Middle frontal gyrus (tissue), 1 donor: ENCODE results near the gene HTR2A.

ENCODE experiments used
- DNase-seq: peaks from one replicate; pipeline ENCODE4 v3.0.0-alpha.2; 2015; ENCODE audit warnings: low spot score; ENCODE audit errors: extremely low spot score

HTR2A gene

DNA sequence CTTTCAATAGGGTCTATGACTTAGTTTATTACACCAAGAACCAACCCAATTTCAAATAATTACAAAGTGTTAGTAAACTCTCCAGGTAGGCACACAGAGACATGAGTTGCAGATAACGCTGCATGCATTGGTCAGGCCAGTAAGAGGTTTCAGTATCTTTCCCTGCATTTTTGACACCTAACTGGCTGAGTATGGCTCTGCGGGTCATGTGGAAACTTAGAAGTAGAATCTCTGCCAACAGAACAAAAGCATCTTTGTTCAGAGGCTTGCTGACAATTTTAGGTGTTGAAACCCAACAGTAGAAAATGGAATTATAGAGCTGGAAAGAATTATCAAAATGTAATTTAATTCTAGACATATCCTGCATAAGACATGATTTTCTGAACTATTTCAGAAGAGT is 25.3 kb downstream of the HTR2A start:
- DNase-seq, result no peak

DNA sequence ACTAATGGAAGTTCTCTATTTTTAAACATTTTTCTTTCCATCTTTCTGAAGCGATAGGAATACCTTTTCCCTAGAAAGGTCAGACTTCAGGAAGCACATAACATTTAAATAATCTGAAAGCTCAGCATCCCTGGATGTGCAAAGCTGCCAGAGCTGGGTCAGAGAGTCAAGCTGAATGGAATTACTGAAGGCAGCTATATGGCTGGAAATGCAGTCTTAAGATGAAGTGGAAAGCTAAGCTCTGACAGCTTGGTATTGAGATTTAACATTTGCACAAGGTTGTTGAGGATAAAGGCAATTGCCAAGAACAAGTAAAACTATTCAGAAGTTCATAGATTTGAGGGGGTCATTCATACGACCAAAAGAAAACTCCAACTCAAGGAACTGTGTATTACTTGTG is 28.8 kb downstream of the HTR2A start:
- DNase-seq, result no peak

DNA sequence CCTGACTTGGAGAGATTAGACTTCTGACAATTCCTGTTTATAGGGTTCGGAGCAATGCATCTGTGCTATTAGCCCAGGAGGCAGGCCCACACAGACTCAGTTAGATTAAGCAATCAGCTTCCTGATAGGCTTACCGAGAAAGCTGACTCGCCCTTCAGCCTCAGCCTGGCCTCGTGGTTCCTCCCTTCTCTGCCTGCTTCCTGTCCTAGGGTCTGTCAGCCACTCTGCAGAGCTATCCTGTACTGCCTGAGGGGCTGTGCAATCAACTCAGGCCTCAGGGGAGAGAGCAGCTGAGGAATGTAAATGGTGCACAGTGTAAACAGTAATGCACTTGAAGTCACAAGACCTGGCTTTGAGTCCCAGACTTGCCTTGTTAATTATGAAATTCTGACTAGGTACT is 30.7 kb downstream of the HTR2A start:
- no peak for DNase-seq

GRCh38 chr13:46864941-46865340 is 31.9 kb downstream of the HTR2A start:
- no peak for DNase-seq

GRCh38 chr13:46861959-46862358 is 34.9 kb downstream of the HTR2A start:
- DNase-seq, result no peak

GRCh38 chr13:46860722-46861121 is 36.1 kb downstream of the HTR2A start:
- DNase-seq, result no peak

- no peak for DNase-seq
These were observed 38.1 kb downstream of the HTR2A start for GRCh38 chr13:46858776-46859175.

DNA sequence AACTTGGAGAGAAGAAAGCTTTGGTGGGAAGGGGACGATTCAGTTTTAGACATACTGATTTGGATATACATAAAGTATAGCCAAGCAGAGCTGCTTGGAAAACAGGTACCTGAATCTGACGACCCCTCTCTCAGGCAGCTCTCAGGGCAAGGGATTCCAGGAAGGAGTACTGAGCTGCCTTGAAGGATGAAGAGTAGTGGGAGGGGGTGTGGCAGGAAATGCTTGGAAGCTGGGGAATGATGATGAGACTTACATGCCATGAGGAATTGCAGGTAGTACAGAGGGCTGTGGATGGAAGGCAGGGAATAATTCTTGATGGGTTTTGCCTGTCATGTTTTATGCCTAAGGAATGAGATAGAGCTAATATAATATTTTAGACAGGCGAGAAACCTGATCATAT is 38.7 kb downstream of the HTR2A start:
- DNase-seq, result no peak

GRCh38 chr13:46855664-46856063 is 41.2 kb downstream of the HTR2A start:
- DNase-seq, result no peak

DNA sequence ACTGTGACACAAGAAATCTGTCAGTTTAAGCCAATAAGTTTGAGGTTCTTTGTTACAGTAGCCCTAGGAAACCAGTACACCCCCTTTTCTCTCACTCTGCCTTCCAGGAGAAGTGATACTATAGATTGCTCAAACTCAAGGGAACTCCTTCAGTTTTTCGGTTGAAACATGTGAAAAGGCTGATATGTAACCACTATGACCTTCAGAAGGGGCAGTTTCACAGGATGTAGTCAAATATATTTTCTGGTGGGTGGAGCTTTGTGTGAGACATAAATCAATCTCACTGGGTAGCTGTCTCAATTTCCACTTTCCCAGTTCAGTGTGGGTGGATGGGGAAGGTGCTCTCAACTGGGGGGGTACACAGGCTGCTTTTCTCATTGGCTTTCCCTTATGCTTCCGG is 41.7 kb downstream of the HTR2A start:
- DNase-seq, result no peak

- DNase-seq, result no peak
These were observed 44.7 kb downstream of the HTR2A start for GRCh38 chr13:46852168-46852567.

- DNase-seq, result no peak
These were observed 46.6 kb downstream of the HTR2A start for GRCh38 chr13:46850214-46850613.

GRCh38 chr13:46846726-46847125 is 50.1 kb downstream of the HTR2A start:
- no peak for DNase-seq

DNA sequence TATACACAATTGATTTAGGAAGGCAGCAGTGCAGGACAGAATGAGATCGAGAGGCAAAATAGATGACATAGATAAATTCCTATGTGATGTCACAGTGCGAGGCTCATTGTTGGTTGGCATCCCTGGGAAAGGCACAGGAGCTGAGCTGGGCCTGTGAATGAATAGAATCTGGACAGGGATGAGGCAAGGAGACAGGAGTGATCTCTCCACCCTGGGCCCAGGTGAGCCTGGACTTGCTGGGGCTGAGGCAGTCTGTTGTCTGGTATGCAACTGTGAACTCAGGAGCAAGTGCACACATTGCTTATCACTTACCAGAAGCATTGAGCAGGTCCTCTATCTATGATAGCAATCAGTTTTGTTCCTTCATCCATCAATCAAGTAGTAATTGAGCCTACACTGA is 51.7 kb downstream of the HTR2A start:
- DNase-seq, result no peak

DNA sequence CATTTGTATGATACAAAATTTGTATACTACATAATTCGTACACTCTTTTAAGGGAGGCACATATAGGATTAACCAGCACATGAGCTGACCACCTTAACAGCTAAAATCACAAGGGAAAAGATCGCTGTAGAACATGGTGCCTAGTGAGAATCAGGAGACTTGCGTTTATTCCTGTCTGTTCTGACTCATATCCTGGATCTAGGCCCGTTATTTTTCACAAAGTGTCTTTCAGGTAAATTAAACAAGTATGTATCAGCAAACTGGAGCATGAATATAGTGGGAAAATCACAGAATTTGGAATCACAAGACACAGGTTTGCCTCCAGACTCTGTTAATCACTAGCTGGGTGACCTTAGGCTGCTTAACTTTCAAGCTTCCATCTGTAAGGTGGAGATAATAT is 52.4 kb downstream of the HTR2A start:
- DNase-seq, result no peak

DNA sequence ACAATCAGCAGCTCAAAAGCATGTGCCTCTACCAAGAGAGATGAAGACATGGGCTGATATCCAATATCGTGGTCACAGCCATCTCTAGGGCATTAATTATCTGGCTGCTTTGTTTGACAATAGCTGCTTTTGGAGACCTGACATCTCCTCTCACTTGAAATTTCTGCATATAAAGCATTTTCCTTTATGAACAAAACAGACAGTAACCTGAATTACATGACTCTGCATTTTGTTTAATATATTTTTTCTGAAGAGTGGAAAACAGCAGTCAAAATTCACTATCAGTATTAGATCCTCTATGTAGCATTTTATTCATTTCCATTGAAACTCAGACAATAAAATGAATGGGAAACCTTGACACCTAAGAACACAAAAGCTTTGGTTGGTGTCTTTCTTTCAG is 57.5 kb downstream of the HTR2A start:
- DNase-seq, result no peak

- no peak for DNase-seq
These were observed 62.2 kb downstream of the HTR2A start for GRCh38 chr13:46834657-46835056.

- DNase-seq, result peak; percentile 66
These were observed 65.2 kb downstream of the HTR2A start for GRCh38 chr13:46831588-46832194.

- no peak for DNase-seq
These were observed 66.3 kb downstream of the HTR2A start for GRCh38 chr13:46830405-46831005.

GRCh38 chr13:46822551-46822950 is 74.3 kb downstream of the HTR2A start:
- no peak for DNase-seq

DNA sequence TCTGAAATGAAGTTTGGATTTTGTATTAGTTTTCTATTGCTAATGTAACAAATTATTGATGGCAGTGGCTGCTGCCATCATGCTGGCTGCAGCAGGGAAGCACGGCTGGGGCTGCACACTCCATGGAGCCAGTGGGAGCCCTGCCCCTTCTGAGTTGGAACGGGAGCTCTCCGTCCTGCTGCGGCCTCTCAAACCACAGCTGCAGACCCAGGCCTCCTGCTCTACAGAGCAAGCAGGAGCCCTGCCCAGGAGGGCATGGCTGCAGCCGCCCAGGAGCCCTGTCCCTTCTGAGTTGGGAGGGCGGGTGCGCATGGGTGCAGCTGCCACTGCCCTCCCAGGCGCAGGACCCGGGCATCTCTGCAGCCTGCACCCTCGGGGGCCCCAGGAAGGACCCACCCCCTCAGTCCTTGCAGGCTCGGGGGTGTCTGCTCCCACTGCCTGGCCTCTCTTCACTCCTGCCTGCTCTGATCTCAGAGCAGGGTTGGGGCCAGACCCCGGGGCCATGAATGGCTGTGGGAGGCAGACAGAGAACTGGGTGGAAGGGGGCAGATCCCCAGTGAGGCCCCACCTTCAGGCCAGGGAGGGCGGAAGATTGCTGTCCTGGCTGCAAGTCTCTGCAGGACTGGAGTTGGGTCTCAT is 78.9 kb downstream of the HTR2A start:
- DNase-seq, result no peak

DNA sequence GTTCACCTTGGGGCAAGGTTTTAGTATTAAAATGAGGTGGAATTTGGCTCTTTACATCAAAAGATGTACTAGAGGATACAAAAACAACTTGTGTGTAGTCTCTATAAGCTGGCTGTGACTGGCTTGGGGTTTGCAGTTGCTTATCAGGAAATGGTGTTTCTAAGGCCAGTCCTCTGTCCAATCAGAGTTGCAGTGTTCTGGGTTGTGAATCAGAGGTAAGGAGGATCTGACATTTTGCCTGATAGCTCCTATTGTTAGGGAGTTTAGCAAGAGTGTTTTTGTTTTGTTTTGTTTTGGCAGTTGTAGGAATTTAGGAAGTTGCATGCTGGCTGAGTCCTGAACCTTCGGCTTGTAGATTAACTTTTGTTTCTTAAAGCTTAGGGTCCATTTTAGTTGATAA is 79.8 kb downstream of the HTR2A start:
- DNase-seq, result no peak

- no peak for DNase-seq
These were observed 80.5 kb downstream of the HTR2A start for GRCh38 chr13:46816371-46816770.
